Lower leg skin (tissue), 4 donors: ENCODE results near the gene CCNT2. TPM values are rescaled to one million over a fixed set of nuclear protein-coding genes. Genes with fewer than 3 reads are reported as not detected.
"Not testable (repeated sequence)": the region's sequence is repeated elsewhere in the genome, so short reads cannot be mapped to it uniquely, and the experiment has no call there.

Experiments
- DNase-seq, 2 donors: peaks; one replicate each; pipeline ENCODE4 v3.0.0-alpha.2; 2019; ENCODE audit warnings: low spot score in 2 of 2
- H3K4me3 ChIP-seq: fragments of 200-600 bp; sonication (generic); 2 replicates; pipeline ENCODE4 v1.5.1; 2017; ENCODE audit warnings: mild to moderate bottlenecking, low read depth; ENCODE audit not compliant: poor library complexity, severe bottlenecking
- CTCF ChIP-seq, 3 donors: fragments of 450-650 bp; IDR thresholded peaks; one replicate each; pipeline ENCODE4 v1.5.1; 2016; ENCODE audit warnings: antibody characterized with exemption in 3 of 3, mild to moderate bottlenecking in 3 of 3, moderate library complexity in 2 of 3
- POLR2A ChIP-seq, 2 donors: fragments of 450-650 bp; IDR thresholded peaks; one replicate each; pipeline ENCODE4 v1.6.1; 2016 to 2017; ENCODE audit warnings: antibody characterized with exemption in 2 of 2, mild to moderate bottlenecking in 1 of 2, moderate library complexity in 1 of 2
- WGBS, 2 donors: methylation state at CpG; one replicate each; pipeline ENCODE4 v1.1.5; 2018; 5-methylcytosine and 5-hydroxymethylcytosine counted together
- intact Hi-C: fragments of 100-400 bp; cut with DNase I; formaldehyde crosslinking; loops from one replicate; pipeline ENCODE4 v1.15.0; 2023; ENCODE audit warnings: low total_unique reads
- total RNA-seq, 4 donors: library from RNA; depleted of rRNA; stranded (reverse); fragments of >200 nt; gene quantifications; one replicate each; pipeline ENCODE4 v1.1.0, GENCODE V29; 2016

The CCNT2 gene
- total RNA-seq, 4 donors from 2014 or later = 26.2 to 43.1 (median 30.6) TPM

GRCh38 chr2:134900151-134900550 lies 18.5 kb upstream of the CCNT2 start:
- WGBS, 2 donors = 76 to 93% methylated on average over 1 of the region's 1 CpG
- intact Hi-C loops = no loop called here
- TF ChIP-seq CTCF (IDR thresholded peaks at IDR 0.05) (no peak), POLR2A (IDR thresholded peaks at IDR 0.05) (no peak)
- DNase-seq = no peak
- no peak overlapping the region for H3K4me3 ChIP-seq

DNA sequence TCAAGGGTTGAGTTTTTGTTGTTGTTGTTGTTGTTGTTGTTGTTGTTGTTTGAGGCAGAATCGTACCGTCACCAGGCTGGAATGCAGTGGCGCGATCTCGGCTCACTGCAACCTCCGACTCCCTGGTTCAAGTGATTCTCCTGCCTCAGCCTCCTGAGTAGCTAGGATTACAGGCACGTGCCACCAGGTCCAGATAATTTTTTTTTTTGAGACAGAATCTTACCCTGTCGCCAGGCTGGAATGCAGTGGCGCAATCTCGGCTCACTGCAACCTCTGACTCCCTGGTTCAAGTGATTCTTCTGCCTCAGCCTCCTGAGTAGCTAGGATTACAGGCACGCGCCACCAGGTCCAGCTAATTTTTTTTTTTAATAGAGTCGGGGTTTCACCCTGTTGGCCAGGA lies 14.9 kb upstream of the CCNT2 start:
- H3K4me3 ChIP-seq, intact Hi-C loops, DNase-seq: not testable (repeated sequence)
- whole genome bisulfite sequencing, 2 donors = 88 to 90% methylated on average over 13 of the region's 13 CpGs

DNA sequence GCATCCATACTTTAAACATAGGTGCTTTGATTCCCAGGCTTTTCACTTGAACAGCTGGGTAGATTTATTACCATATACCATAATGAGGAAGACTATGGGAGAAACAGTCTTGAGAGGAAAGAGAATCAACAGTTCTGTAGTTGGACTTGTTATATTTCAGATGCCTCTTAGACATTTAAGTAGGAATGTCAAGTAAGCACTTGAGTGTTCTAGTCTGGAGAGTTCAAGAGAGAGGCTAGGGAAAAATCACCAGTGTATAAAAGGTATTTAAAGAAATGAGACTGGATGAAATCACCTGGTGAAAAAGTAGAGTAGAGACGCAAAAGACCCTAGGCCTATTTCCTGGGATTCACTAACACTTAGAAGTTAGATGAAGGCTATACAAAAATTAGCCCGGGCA lies 13.5 kb upstream of the CCNT2 start:
- DNase-seq = no peak
- intact Hi-C loops = no loop called here
- H3K4me3 ChIP-seq = no peak overlapping the region
- WGBS, 2 donors = 93 to 98% methylated on average over 2 of the region's 2 CpGs
- TF ChIP-seq POLR2A (IDR thresholded peaks at IDR 0.05) = no peak
- no peak for TF ChIP-seq CTCF (IDR thresholded peaks at IDR 0.05)

DNA sequence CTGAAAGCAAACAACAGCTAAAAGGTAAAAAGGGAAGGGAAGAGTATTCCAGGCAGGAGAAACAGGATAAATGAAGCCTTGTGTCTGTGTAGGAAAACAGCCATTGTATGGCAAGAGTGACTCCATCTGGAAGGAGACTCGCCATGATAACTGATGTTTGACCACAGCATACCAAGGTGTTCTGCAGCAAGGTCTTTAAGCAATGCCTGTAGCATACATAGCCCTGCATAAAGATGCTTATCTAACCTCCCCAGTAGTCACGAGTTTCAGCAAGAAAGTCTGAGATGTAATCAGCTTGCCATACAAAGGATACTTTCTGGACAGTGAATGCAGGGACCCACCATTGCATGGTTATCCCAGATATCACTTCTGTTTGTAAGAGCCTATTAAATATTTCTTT lies 11.9 kb upstream of the CCNT2 start:
- WGBS, 2 donors = 58 to 71% methylated on average over 2 of the region's 2 CpGs
- H3K4me3 ChIP-seq = no peak overlapping the region
- TF ChIP-seq CTCF (IDR thresholded peaks at IDR 0.05) = no peak
- TF ChIP-seq POLR2A (IDR thresholded peaks at IDR 0.05) = no peak
- intact Hi-C loops = no loop called here
- no peak for DNase-seq

DNA sequence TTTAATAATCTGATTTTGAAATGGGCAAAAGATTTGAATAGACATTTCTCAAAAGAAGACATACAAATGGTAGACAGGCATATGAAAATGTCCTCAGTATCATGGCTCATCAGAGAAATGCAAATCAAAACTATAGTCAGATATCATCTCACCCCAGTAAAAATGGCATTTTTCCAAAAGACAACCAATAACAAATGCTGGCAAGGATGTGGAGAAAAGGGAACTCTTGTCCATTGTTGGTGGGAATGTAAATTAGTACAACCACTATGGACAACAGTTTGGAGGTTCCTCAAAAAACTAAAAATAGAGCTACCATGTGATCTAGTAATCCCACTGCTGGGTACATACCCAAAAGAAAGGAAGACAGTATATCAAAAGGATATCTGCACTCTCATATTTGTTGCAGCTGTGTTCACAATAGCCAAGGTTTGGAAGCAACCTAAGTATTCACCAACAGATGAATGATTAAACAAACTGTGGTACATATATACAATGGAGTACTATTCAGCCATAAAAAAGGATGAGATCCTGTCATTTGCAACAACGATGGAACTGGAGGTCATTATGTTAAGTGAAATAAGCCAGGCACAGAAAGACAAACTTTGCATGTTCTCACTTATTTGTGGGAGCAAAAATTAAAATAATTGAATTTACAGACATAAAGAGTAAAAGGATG lies 11.0 kb upstream of the CCNT2 start:
- intact Hi-C loops, H3K4me3 ChIP-seq, DNase-seq: not testable (repeated sequence)
- WGBS, 2 donors = 88 to 89% methylated on average over 1 of the region's 1 CpG

- TF ChIP-seq POLR2A (IDR thresholded peaks at IDR 0.05) (no peak), CTCF (IDR thresholded peaks at IDR 0.05) (no peak)
- intact Hi-C loops = no loop called here
- WGBS, 2 donors = 68 to 82% methylated on average over 2 of the region's 2 CpGs
- H3K4me3 ChIP-seq = no peak overlapping the region
- DNase-seq = no peak
Measured at GRCh38 chr2:134910763-134911399, 7.7 kb upstream of the CCNT2 start.

- no peak for DNase-seq
- TF ChIP-seq CTCF (IDR thresholded peaks at IDR 0.05) = no peak
- no peak for TF ChIP-seq POLR2A (IDR thresholded peaks at IDR 0.05)
- intact Hi-C loops = no loop called here
- 92 to 95% methylated on average over 3 of the region's 3 CpGs for WGBS, 2 donors
- H3K4me3 ChIP-seq = no peak overlapping the region
Measured at GRCh38 chr2:134911400-134911785, 7.2 kb upstream of the CCNT2 start.
